ENCODE data around the gene RRAGC.

RRAGC gene

GRCh38 chr1:38791164-38791515 lies 68.4 kb downstream of the RRAGC start:
- no peak for DNase-seq
- in situ Hi-C loops (cut with MboI; ENCODE audit: low pct_unique_long_range_greater_than_20kb, low sequenced_read_pairs), result no loop called here

- DNase-seq, result no peak
- in situ Hi-C loops (cut with MboI; ENCODE audit: low pct_unique_long_range_greater_than_20kb, low sequenced_read_pairs), result no loop called here
Measured at GRCh38 chr1:38790422-38791163, 69.0 kb downstream of the RRAGC start.

GRCh38 chr1:38789498-38790169 lies 69.9 kb downstream of the RRAGC start:
- in situ Hi-C loops (cut with MboI; ENCODE audit: low pct_unique_long_range_greater_than_20kb, low sequenced_read_pairs), result no loop called here
- DNase-seq, result peak; percentile 54

- in situ Hi-C loops (cut with MboI; ENCODE audit: low pct_unique_long_range_greater_than_20kb, low sequenced_read_pairs), result no loop called here
Measured at GRCh38 chr1:38788341-38789336, 70.9 kb downstream of the RRAGC start.

More at GRCh38 chr1:38788341-38789336, 70.9 kb downstream of the RRAGC start:
- DNase-seq, result no peak

Data from KBM-7 (cell line).